ENCODE data around the gene FCHSD2.
A peak's percentile ranks its signal among the peaks of the same experiment; 100 is the strongest.
"Not testable (repeated sequence)": the region's sequence is repeated elsewhere in the genome, so short reads cannot be mapped to it uniquely, and the experiment has no call there.

The FCHSD2 gene

GRCh38 chr11:72807021-72807693, 335.0 kb downstream of the FCHSD2 start:
- no peak for DNase-seq (ENCODE audit: low read depth in 1 of 2, low spot score in 1 of 2)

- DNase-seq (ENCODE audit: low read depth in 1 of 2, low spot score in 1 of 2): not testable (repeated sequence)
Observed at GRCh38 chr11:72806378-72806777, 335.7 kb downstream of the FCHSD2 start.

GRCh38 chr11:72805216-72805615, 336.9 kb downstream of the FCHSD2 start:
- DNase-seq (ENCODE audit: low read depth in 1 of 2, low spot score in 1 of 2): no peak

DNA sequence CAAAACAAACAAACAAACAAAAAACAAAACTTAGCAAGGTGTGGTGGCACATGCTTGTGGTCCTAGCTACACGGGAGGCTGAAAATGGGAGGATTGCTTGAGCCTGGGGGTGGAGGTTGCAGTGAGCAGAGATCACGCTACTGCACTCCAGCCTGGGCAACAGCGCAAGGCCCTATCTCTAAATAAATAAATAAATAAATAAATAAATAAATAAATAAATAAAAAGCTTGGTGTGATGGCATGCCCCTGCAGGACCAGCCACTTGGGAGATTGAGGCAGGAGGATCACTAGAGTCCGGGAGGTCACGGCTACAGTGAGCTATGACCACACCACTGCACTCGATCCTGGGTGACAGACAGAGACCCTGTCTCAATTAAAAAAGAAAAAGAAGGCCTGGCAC, 339.3 kb downstream of the FCHSD2 start:
- no peak for DNase-seq (ENCODE audit: low read depth in 1 of 2, low spot score in 1 of 2)

DNA sequence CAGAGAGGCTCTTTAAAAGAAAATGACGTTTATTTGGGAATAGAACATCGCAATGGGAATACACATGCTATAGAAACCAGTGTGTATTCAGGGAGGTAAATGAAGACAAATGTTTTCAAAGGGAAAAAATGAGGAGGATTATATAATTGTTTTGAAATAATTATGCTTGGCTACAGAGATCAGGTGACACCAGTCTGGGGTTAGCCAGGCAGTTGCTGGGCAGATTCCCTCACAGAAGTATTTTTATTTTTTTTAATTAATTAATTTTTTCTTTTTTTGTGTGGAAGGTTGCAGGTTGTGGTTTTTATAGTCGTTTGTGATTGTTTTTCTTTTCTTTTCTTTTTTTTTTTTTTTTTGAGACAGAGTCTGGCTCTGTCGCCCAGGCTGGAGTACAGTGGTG, 342.7 kb downstream of the FCHSD2 start:
- no peak for DNase-seq (ENCODE audit: low read depth in 1 of 2, low spot score in 1 of 2)

GRCh38 chr11:72798361-72798760, 343.8 kb downstream of the FCHSD2 start:
- DNase-seq (ENCODE audit: low read depth in 1 of 2, low spot score in 1 of 2): no peak

GRCh38 chr11:72793425-72794367, 348.4 kb downstream of the FCHSD2 start, which contains the start of gene STARD10:
TSS of gene STARD10 (minus strand) at chr11:72794047. CDS start at chr11:72781181, 12,866 bp downstream.
- DNase-seq (ENCODE audit: low read depth in 1 of 2, low spot score in 1 of 2): peak; percentile 87 to 92

GRCh38 chr11:72793076-72793424, 349.1 kb downstream of the FCHSD2 start:
- DNase-seq (ENCODE audit: low read depth in 1 of 2, low spot score in 1 of 2): no peak

- DNase-seq (ENCODE audit: low read depth in 1 of 2, low spot score in 1 of 2): no peak
Observed at GRCh38 chr11:72792437-72793021, 349.6 kb downstream of the FCHSD2 start.

GRCh38 chr11:72791228-72791627, 350.9 kb downstream of the FCHSD2 start:
- DNase-seq (ENCODE audit: low read depth in 1 of 2, low spot score in 1 of 2): not testable (repeated sequence)

- no peak for DNase-seq (ENCODE audit: low read depth in 1 of 2, low spot score in 1 of 2)
Observed at GRCh38 chr11:72789493-72790131, 352.5 kb downstream of the FCHSD2 start.

GRCh38 chr11:72788241-72788640, 353.9 kb downstream of the FCHSD2 start:
- no peak for DNase-seq (ENCODE audit: low read depth in 1 of 2, low spot score in 1 of 2)

- DNase-seq (ENCODE audit: low read depth in 1 of 2, low spot score in 1 of 2): no peak
Observed at GRCh38 chr11:72787216-72788104, 354.7 kb downstream of the FCHSD2 start.
